K562 (cell line): ENCODE measurements around the gene SDSL. TPM values are rescaled to one million over a fixed set of nuclear protein-coding genes. Genes with fewer than 3 reads are reported as not detected.

Experiments
- ATAC-seq: fragments of 200-7000 bp; cut with Tn5 transposase; 3 replicates; pipeline ENCODE4 v1.9.1; 2020; ENCODE audit warnings: moderate library complexity
- BruUV-seq: library from RNA; stranded (reverse); fragments of 400-500 nt; replicated peaks from 2 replicates; lab custom pipeline; 2021; lab: Mats Ljungman, UMichigan
- CTCF ChIA-PET: fragments of 300-600 bp; formaldehyde crosslinking; extraction: SDS; loops from one replicate; lab custom pipeline; 2021; ENCODE audit warnings: low intra/inter-chr PET ratio; lab: Yijun Ruan, JAX
- POLR2A ChIA-PET: fragments of 300-600, 350-650 bp; sonication (Branson Sonifier 250); formaldehyde crosslinking; extraction: SDS; loops from one replicate; lab custom pipeline; 2021; ENCODE audit warnings: antibody characterized with exemption, inconsistent platforms; lab: Yijun Ruan, JAX
- DNase-seq, 4 experiments: peaks; one replicate each; pipeline versions ENCODE4 v3.0.0 to v3.0.0-alpha.2; 2011 to 2018; ENCODE audit warnings: low spot score in 3 of 4, mixed read lengths in 3 of 4; ENCODE audit errors: extremely low read depth in 1 of 4
- FAIRE-seq: peaks from 2 replicates; lab custom pipeline; 2011; peaks lifted over from hg19 to GRCh38; lab: Jason Lieb, UNC
- H2AFZ ChIP-seq: 2 replicates; pipeline ENCODE4 v1.6.0; 2011; ENCODE audit warnings: low read depth, low read length, control low read depth, inconsistent platforms
- H3K27ac ChIP-seq: fragments of 200-600 bp; 3 replicates; pipeline ENCODE4 v1.8.0; 2011; ENCODE audit warnings: low read depth, mild to moderate bottlenecking, control low read depth, inconsistent platforms, low read length, moderate library complexity, mixed read lengths; ENCODE audit errors: extremely low read depth
- H3K27me3 ChIP-seq, 2 experiments: fragments of 300-600 bp in 1 of 2; 2 replicates in 1 of 2; 3 replicates in 1 of 2; pipeline versions ENCODE4 v1.6.0 to v1.8.0; 2011; ENCODE audit warnings: inconsistent platforms in 2 of 2, low read length in 2 of 2, mild to moderate bottlenecking in 1 of 2, mixed read lengths in 1 of 2, moderate library complexity in 1 of 2; ENCODE audit not compliant: control insufficient read depth in 2 of 2, insufficient read depth in 2 of 2
- H3K36me3 ChIP-seq: fragments of 300-600 bp; 3 replicates; pipeline ENCODE4 v1.8.0; 2011; ENCODE audit warnings: mild to moderate bottlenecking, low read length, inconsistent platforms; ENCODE audit not compliant: control insufficient read depth, insufficient read depth
- H3K4me1 ChIP-seq, 2 experiments: fragments of 200-600 bp in 1 of 2; replicated peaks in 1 of 2; 2 replicates in 1 of 2; 3 replicates in 1 of 2; pipeline versions ENCODE4 v1.5.1 to v1.8.0; 2011; ENCODE audit warnings: inconsistent platforms in 2 of 2, low read length in 2 of 2, mild to moderate bottlenecking in 1 of 2, mixed read lengths in 1 of 2, moderate library complexity in 1 of 2; ENCODE audit not compliant: control insufficient read depth in 2 of 2, insufficient read depth in 2 of 2
- H3K4me2 ChIP-seq: 2 replicates; pipeline ENCODE4 v1.6.1; 2011; ENCODE audit warnings: low read length, control low read depth, inconsistent platforms, mixed read lengths; ENCODE audit not compliant: insufficient read depth
- H3K4me3 ChIP-seq: fragments of 200-600 bp; sonication (generic), shearing (Covaris generic); 2 replicates; pipeline ENCODE4 v1.5.1; 2016; ENCODE audit warnings: control low read depth, inconsistent platforms
- H3K79me2 ChIP-seq: fragments of 200-600 bp; 3 replicates; pipeline ENCODE4 v1.8.0; 2011; ENCODE audit warnings: low read length, inconsistent platforms; ENCODE audit not compliant: control insufficient read depth, insufficient read depth
- H3K9ac ChIP-seq, 2 experiments: 2 replicates each; pipeline versions ENCODE4 v1.6.0 to v1.6.1; 2011; ENCODE audit warnings: low read depth in 2 of 2, low read length in 2 of 2, control low read depth in 1 of 2, inconsistent platforms in 1 of 2, mild to moderate bottlenecking in 1 of 2, mixed read lengths in 1 of 2; ENCODE audit not compliant: insufficient read depth in 1 of 2
- H3K9me1 ChIP-seq: one replicate; pipeline ENCODE4 v1.6.0; 2011; ENCODE audit warnings: inconsistent platforms, mild to moderate bottlenecking, low read length, moderate library complexity; ENCODE audit not compliant: control insufficient read depth, insufficient read depth
- H3K9me3 ChIP-seq: replicated peaks from 2 replicates; pipeline ENCODE4 v1.5.1; 2011; ENCODE audit warnings: low read depth, low read length, inconsistent platforms; ENCODE audit not compliant: control insufficient read depth, insufficient read depth
- H4K20me1 ChIP-seq: replicated peaks from 2 replicates; pipeline ENCODE4 v1.6.1; 2011; ENCODE audit warnings: low read length, inconsistent platforms, mixed read lengths; ENCODE audit not compliant: control insufficient read depth, insufficient read depth
- MEIS2 ChIP-seq: fragments of 450-650 bp; IDR thresholded peaks from 2 replicates; pipeline ENCODE4 v1.6.1; 2014; ENCODE audit warnings: mild to moderate bottlenecking; ENCODE audit not compliant: partially characterized antibody
- TSHZ1 ChIP-seq: fragments of 250-450 bp; sonication (Bioruptor Pico); IDR thresholded peaks from 2 replicates; pipeline ENCODE4 v1.4.0; 2020; ENCODE audit warnings: mild to moderate bottlenecking, moderate library complexity
- YBX1 ChIP-seq: fragments of 450-650 bp; IDR thresholded peaks from 2 replicates; pipeline ENCODE4 v1.7.1; 2016; ENCODE audit warnings: mild to moderate bottlenecking
- WGBS: fragments of 100-300 bp; shearing (Covaris generic); methylation state at CpG from one replicate; pipeline ENCODE4 v1.1.6; 2016; ENCODE audit warnings: low coverage, mixed read lengths; ENCODE audit not compliant: insufficient coverage; ENCODE audit errors: missing lambda C conversion rate; 5-methylcytosine and 5-hydroxymethylcytosine counted together
- in situ Hi-C: fragments of 300-500 bp; cut with MboI; formaldehyde crosslinking; loops from 4 replicates; pipeline ENCODE4 v1.15.0; 2018; ENCODE audit warnings: inconsistent platforms, mixed read lengths
- intact Hi-C: fragments of 100-400 bp; cut with micrococcal nuclease; formaldehyde crosslinking; loops from 2 replicates; pipeline ENCODE4 v1.14.2; 2022
- polyA plus RNA-seq, 8 experiments: library from polyadenylated mRNA; depleted of rRNA in 4 of 8; stranded (reverse) in 5 of 8; unstranded in 3 of 8; fragments of >200 nt; fragmentation: Nextera tagmentation in 2 of 8; fragmentation: Illumina TruSeq in 1 of 8; extraction: Ambion mirVana in 2 of 8; extraction: Trizol in 1 of 8; gene quantifications; 2 replicates each; pipeline versions ENCODE4 v1.2.1 to v1.2.3, GENCODE V29; 2011 to 2014; ENCODE audit warnings: inconsistent platforms in 1 of 8, missing spikeins in 1 of 8
- total RNA-seq, 7 experiments: library from RNA; depleted of rRNA in 6 of 7; stranded (reverse); fragments of >200 nt in 6 of 7; fragmentation: Illumina TruSeq in 2 of 7; extraction: Trizol in 2 of 7; gene quantifications; 2 replicates each; pipeline versions ENCODE4 v1.2.1 to v1.2.3, GENCODE V29; 2011 to 2021; ENCODE audit warnings: low replicate concordance in 1 of 7
- TF ChIP-seq, protein P1 (sequence below), 2 experiments: fragments of 450-650 bp in 1 of 2; IDR thresholded peaks; 2 replicates each; pipeline ENCODE4 v1.6.1; 2011 to 2017; ENCODE audit warnings: low read depth in 2 of 2, antibody characterized with exemption in 1 of 2, borderline replicate concordance in 1 of 2, low read length in 1 of 2, mild to moderate bottlenecking in 1 of 2, mixed read lengths in 1 of 2; ENCODE audit not compliant: control insufficient read depth in 1 of 2

Gene SDSL
- total and polyA plus RNA-seq, 9 of the 15 experiments (the other 6 are each of a cell fraction or from before 2014, with no cell fraction given), result 0.31 to 11.0 (median 7.4) TPM

DNA sequence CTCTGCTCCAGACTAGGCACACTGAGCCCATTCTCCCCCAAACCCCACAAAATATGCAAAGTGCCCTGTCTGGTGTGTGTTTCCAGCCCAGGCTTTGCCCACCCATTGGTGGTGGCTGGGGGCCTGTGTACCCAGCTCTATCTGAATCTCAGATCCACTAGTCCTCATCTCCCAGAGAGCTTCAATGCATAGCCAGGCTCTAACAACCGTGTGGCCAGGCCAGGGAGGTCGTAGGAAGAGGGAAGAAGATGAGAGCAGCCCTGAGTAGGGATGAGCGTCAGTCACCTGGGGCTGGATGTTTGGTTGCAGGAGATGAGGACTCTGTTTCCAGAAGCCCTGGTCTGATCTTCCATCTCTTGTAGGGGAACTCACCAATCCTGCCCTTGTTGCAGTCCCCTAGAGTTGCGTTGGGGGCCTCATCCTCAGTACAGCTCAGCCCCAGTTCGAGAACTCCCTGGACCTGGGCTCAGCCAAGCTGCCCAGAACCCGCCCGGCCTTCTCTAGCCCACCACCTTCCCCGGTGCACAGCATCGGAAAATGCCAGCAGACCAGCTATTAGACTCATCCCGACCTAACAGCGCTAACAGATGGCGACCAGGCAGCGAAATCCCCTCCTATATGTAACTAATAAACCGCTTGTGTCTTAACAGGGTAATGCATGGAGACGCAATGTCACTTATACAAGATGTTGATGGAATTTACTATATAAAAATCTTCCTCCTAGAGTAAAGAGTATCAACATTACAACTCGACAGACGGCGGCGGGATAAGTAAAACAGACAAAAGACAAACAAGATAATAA lies 52.7 kb downstream of the SDSL start:
- no peaks in the 10 kb centered on the region for H3K9me3 ChIP-seq
- no peak overlapping the region for H3K9ac ChIP-seq
- H2AFZ ChIP-seq, result no peak overlapping the region
- CTCF ChIA-PET, result no interaction called here
- no peak overlapping the region for H3K27ac ChIP-seq
- in situ Hi-C loops, result no loop called here
- TF ChIP-seq YBX1 (no peak), MEIS2 (no peak), TSHZ1 (no peak)
- TF ChIP-seq, protein P1, sequence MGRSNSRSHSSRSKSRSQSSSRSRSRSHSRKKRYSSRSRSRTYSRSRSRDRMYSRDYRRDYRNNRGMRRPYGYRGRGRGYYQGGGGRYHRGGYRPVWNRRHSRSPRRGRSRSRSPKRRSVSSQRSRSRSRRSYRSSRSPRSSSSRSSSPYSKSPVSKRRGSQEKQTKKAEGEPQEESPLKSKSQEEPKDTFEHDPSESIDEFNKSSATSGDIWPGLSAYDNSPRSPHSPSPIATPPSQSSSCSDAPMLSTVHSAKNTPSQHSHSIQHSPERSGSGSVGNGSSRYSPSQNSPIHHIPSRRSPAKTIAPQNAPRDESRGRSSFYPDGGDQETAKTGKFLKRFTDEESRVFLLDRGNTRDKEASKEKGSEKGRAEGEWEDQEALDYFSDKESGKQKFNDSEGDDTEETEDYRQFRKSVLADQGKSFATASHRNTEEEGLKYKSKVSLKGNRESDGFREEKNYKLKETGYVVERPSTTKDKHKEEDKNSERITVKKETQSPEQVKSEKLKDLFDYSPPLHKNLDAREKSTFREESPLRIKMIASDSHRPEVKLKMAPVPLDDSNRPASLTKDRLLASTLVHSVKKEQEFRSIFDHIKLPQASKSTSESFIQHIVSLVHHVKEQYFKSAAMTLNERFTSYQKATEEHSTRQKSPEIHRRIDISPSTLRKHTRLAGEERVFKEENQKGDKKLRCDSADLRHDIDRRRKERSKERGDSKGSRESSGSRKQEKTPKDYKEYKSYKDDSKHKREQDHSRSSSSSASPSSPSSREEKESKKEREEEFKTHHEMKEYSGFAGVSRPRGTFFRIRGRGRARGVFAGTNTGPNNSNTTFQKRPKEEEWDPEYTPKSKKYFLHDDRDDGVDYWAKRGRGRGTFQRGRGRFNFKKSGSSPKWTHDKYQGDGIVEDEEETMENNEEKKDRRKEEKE (IDR thresholded peaks at IDR 0.05; ENCODE audit: borderline replicate concordance in 1 of 2, control insufficient read depth in 1 of 2, low read depth in 2 of 2, low read length in 1 of 2), result no peak
- ATAC-seq (no peak), DNase-seq (no peak), FAIRE-seq (no peak)
- H3K36me3 ChIP-seq, result no peaks in the 10 kb centered on the region
- no peaks in the 10 kb centered on the region for H3K79me2 ChIP-seq
- intact Hi-C loops, result no loop called here
- POLR2A ChIA-PET, result interaction anchor here (1.1 to 1.2 kb wide), 2 partner anchors 9 to 19 kb away, joined by 3 read pairs; no protein-coding TSS in a partner anchor
- H4K20me1 ChIP-seq, result peaks cover 5% of the 10 kb centered on the region; the same call in 1 of the 2 replicates
- peaks cover 66 to 87% of the 10 kb centered on the region in 2 experiments for H3K27me3 ChIP-seq
- no peak overlapping the region for H3K4me2 ChIP-seq
- BruUV-seq, result no TSS peak
- no peaks in the 10 kb centered on the region for H3K9me1 ChIP-seq
- 1% methylated on average over 19 of the region's 19 CpGs for WGBS
- no peak overlapping the region for H3K4me3 ChIP-seq
- peaks cover 0 to 16% of the 10 kb centered on the region in 2 experiments; a peak in 2 of 5 replicates for H3K4me1 ChIP-seq
